Measurements from ENCODE around the gene GJA4.

Gene GJA4

GRCh38 chr1:34792868-34793727 lies at the start of gene GJA4:
GJA4 (plus strand) TSS chr1:34792999; CDS start chr1:34794214, 1,215 bp downstream.
- no peak for DNase-seq

GRCh38 chr1:34743775-34744174 lies 49.0 kb upstream of the GJA4 start:
- DNase-seq: no peak

GRCh38 chr1:34744851-34745250 lies 47.9 kb upstream of the GJA4 start:
- no peak for DNase-seq

- DNase-seq: no peak
Observed at GRCh38 chr1:34745666-34746065, 47.1 kb upstream of the GJA4 start.

- no peak for DNase-seq
Observed at GRCh38 chr1:34746101-34746500, 46.7 kb upstream of the GJA4 start.

GRCh38 chr1:34746785-34747637 lies 45.8 kb upstream of the GJA4 start:
- no peak for DNase-seq

- no peak for DNase-seq
Observed at GRCh38 chr1:34747638-34747941, 45.2 kb upstream of the GJA4 start.

GRCh38 chr1:34749992-34750391 lies 42.8 kb upstream of the GJA4 start:
- no peak for DNase-seq

- DNase-seq: no peak
Observed at GRCh38 chr1:34750610-34751009, 42.2 kb upstream of the GJA4 start.

- DNase-seq: no peak
Observed at GRCh38 chr1:34753163-34753562, 39.6 kb upstream of the GJA4 start.

- no peak for DNase-seq
Observed at GRCh38 chr1:34754964-34755637, 37.7 kb upstream of the GJA4 start, which contains the start of gene GJB5. GJB5 (plus strand) TSS chr1:34755047; CDS start chr1:34757331, 2,284 bp downstream.

GRCh38 chr1:34755961-34756360 lies 36.8 kb upstream of the GJA4 start:
- no peak for DNase-seq

- DNase-seq: no peak
Observed at GRCh38 chr1:34757386-34757785, 35.4 kb upstream of the GJA4 start.

- no peak for DNase-seq
Observed at GRCh38 chr1:34758751-34759150, 34.0 kb upstream of the GJA4 start.

- no peak for DNase-seq
Observed at GRCh38 chr1:34759503-34760357, 33.1 kb upstream of the GJA4 start, which contains the start of gene GJB4. GJB4 (plus strand) TSS chr1:34759740; CDS start chr1:34761255, 1,515 bp downstream.

GRCh38 chr1:34761176-34761761 lies 31.5 kb upstream of the GJA4 start:
- DNase-seq: no peak

- DNase-seq: no peak
Observed at GRCh38 chr1:34761776-34762307, 31.0 kb upstream of the GJA4 start.

GRCh38 chr1:34762474-34763141 lies 30.2 kb upstream of the GJA4 start:
- DNase-seq: no peak

GRCh38 chr1:34763142-34763781 lies 29.5 kb upstream of the GJA4 start:
- no peak for DNase-seq

- no peak for DNase-seq
Observed at GRCh38 chr1:34768856-34769255, 23.9 kb upstream of the GJA4 start.

All from NCI-H2029 (cell line).